ENCODE results near the gene PHPT1.

- no peak for TF ChIP-seq CTCF (IDR thresholded peaks at IDR 0.05)
- no peak for TF ChIP-seq EP300 (IDR thresholded peaks at IDR 0.05)
These were observed 27.3 kb downstream of the PHPT1 start for GRCh38 chr9:136876476-136876875.
